Mesothelial cell of epicardium (in vitro differentiated cells): ENCODE results near the gene PDCD2. TPM values are rescaled to one million over a fixed set of nuclear protein-coding genes. Genes with fewer than 3 reads are reported as not detected.
"Not testable (repeated sequence)": the region's sequence is repeated elsewhere in the genome, so short reads cannot be mapped to it uniquely, and the experiment has no call there.

Experiments used
- DNase-seq, 2 experiments: peaks; one replicate each; pipeline ENCODE4 v3.0.0; 2021; ENCODE audit warnings: low spot score in 2 of 2; ENCODE audit not compliant: unreplicated experiment in 2 of 2
- H3K27ac Mint-ChIP-seq: 2 replicates; pipeline ENCODE4 v1.8.0; 2021; ENCODE audit warnings: mixed read lengths
- H3K27me3 Mint-ChIP-seq: 2 replicates; pipeline ENCODE4 v1.8.0; 2021; ENCODE audit warnings: low read depth, mixed read lengths
- H3K36me3 Mint-ChIP-seq: 2 replicates; pipeline ENCODE4 v1.8.0; 2021; ENCODE audit warnings: mixed read lengths
- H3K4me1 Mint-ChIP-seq: 2 replicates; pipeline ENCODE4 v1.8.0; 2021; ENCODE audit warnings: mixed read lengths
- H3K4me3 Mint-ChIP-seq: 2 replicates; pipeline ENCODE4 v1.8.0; 2021; ENCODE audit warnings: mild to moderate bottlenecking, moderate library complexity, mixed read lengths
- H3K9me3 Mint-ChIP-seq: 2 replicates; pipeline ENCODE4 v1.8.0; 2021; ENCODE audit warnings: mixed read lengths
- total RNA-seq: library from RNA; stranded (reverse); gene quantifications from 3 replicates; pipeline ENCODE4 v1.2.1, GENCODE V29; 2021
- TF ChIP-seq, protein P1 (sequence below): fragments of 200-600 bp; sonication (generic); IDR thresholded peaks from one replicate; pipeline ENCODE4 v1.5.0; 2021; ENCODE audit warnings: antibody characterized with exemption; ENCODE audit not compliant: unreplicated experiment

Gene PDCD2
- total RNA-seq, 1 donor from 2014 or later, result 55.8 TPM

DNA sequence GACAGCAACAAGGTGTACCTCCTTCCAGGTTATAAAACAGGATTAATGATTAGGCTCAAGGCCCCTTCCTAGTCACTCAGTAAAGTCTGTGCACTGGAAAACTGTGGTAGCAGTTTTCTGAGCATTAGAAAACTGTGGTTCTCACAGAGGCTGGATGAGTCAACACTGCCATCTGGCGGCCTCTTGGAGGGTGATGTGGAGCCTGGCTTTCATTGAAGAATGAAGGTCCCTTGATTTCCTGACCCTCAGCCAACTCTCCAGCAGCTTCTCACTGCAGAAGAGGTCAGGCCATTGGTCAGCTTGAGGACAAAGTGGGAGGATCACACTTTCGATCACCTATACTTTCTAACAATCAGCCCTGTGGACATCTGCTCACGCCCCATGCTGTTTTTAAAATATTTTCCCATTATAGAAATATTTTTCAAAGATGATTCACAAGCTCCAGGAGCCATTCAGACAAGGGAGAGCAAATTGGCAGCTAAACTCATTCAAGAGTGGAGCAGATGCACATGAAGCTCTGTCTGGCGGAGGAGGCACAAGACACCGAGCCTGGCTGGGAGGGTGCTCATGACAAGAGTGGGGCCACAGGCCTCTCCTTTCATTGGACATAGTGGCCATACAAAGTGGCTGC, 54.5 kb downstream of the PDCD2 start:
- H3K9me3 Mint-ChIP-seq, result no peaks in the 10 kb centered on the region

DNA sequence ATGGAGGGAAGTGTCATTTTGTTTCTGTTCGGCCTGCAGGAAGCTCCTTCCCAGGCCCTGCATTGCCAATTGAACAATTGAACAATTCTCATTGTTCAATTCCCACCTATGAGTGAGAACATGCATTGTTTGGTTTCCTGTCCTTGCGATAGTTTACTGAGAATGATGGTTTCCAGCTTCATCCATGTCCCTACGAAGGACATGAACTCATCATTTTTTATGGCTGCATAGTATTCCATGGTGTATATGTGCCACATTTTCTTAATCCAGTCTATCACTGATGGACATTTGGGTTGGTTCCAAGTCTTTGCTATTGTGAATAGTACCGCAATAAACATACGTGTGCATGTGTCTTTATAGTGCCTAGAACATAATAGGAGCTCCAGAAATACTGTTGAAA, 56.4 kb downstream of the PDCD2 start:
- H3K9me3 Mint-ChIP-seq, result not testable (repeated sequence)

More for the DNA sequence above, 54.5 kb downstream of the PDCD2 start:
- H3K27me3 Mint-ChIP-seq, result no peaks in the 10 kb centered on the region
- H3K27ac Mint-ChIP-seq, result no peak overlapping the region
- H3K36me3 Mint-ChIP-seq, result peaks cover 6% of the 10 kb centered on the region
- H3K4me1 Mint-ChIP-seq, result peaks cover 12% of the 10 kb centered on the region
- H3K4me3 Mint-ChIP-seq, result no peak overlapping the region
- TF ChIP-seq, protein P1, sequence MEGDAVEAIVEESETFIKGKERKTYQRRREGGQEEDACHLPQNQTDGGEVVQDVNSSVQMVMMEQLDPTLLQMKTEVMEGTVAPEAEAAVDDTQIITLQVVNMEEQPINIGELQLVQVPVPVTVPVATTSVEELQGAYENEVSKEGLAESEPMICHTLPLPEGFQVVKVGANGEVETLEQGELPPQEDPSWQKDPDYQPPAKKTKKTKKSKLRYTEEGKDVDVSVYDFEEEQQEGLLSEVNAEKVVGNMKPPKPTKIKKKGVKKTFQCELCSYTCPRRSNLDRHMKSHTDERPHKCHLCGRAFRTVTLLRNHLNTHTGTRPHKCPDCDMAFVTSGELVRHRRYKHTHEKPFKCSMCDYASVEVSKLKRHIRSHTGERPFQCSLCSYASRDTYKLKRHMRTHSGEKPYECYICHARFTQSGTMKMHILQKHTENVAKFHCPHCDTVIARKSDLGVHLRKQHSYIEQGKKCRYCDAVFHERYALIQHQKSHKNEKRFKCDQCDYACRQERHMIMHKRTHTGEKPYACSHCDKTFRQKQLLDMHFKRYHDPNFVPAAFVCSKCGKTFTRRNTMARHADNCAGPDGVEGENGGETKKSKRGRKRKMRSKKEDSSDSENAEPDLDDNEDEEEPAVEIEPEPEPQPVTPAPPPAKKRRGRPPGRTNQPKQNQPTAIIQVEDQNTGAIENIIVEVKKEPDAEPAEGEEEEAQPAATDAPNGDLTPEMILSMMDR, result peak; percentile 70
- peak; percentile 48 to 79 for DNase-seq

DNA sequence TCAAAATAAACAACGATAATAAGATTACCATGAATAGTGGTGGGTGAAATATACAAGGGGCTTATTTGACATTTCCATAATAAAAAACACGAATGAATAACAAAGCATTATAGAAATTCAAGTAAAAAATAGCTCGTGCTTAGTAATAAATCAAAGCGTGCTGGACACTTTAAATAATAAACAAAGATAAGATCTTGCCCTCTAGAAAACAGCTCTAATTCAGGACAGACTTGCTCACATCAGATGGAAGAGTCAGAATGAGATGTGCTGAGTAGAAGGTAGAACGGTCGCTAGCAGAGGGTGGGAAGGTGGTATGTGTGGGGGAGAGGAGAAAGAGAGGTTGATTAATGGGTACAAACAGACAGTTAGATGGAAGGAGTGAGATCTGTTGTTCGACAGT, 58.6 kb downstream of the PDCD2 start:
- DNase-seq, result no peak
- Mint-ChIP-seq H3K27ac (no peak overlapping the region), H3K27me3 (peaks cover 8% of the 10 kb centered on the region), H3K9me3 (peaks cover 6% of the 10 kb centered on the region), H3K4me3 (no peak overlapping the region), H3K36me3 (no peaks in the 10 kb centered on the region), H3K4me1 (peaks cover 7% of the 10 kb centered on the region)
- TF ChIP-seq, protein P1, result no peak

More for the DNA sequence above, 56.4 kb downstream of the PDCD2 start:
- not testable (repeated sequence) for DNase-seq, H3K27me3 Mint-ChIP-seq, H3K36me3 Mint-ChIP-seq, H3K4me1 Mint-ChIP-seq, H3K27ac Mint-ChIP-seq, H3K4me3 Mint-ChIP-seq

Other genes starting within 250 kb of the PDCD2 start
- 137 to 142 TPM (median 140 TPM) in 3 replicates for gene PSMB1, start 31.3 kb downstream of the PDCD2 start, total RNA-seq
- 20.9 to 24.1 TPM (median 23.5 TPM) in 3 replicates for gene TBP, start 30.3 kb downstream of the PDCD2 start, total RNA-seq